Posterior cingulate gyrus (tissue), 11 donors: ENCODE data around the gene ZNF618.

ENCODE experiments used
- DNase-seq, 10 donors: peaks; one replicate each; pipeline versions ENCODE4 v3.0.0 to v3.0.0-alpha.2; 2020 to 2021; ENCODE audit warnings: mixed read lengths in 3 of 10
- intact Hi-C: fragments of 100-400 bp; cut with DNase I; formaldehyde crosslinking; loops from one replicate; pipeline ENCODE4 v1.15.1; 2023

Gene ZNF618

DNA sequence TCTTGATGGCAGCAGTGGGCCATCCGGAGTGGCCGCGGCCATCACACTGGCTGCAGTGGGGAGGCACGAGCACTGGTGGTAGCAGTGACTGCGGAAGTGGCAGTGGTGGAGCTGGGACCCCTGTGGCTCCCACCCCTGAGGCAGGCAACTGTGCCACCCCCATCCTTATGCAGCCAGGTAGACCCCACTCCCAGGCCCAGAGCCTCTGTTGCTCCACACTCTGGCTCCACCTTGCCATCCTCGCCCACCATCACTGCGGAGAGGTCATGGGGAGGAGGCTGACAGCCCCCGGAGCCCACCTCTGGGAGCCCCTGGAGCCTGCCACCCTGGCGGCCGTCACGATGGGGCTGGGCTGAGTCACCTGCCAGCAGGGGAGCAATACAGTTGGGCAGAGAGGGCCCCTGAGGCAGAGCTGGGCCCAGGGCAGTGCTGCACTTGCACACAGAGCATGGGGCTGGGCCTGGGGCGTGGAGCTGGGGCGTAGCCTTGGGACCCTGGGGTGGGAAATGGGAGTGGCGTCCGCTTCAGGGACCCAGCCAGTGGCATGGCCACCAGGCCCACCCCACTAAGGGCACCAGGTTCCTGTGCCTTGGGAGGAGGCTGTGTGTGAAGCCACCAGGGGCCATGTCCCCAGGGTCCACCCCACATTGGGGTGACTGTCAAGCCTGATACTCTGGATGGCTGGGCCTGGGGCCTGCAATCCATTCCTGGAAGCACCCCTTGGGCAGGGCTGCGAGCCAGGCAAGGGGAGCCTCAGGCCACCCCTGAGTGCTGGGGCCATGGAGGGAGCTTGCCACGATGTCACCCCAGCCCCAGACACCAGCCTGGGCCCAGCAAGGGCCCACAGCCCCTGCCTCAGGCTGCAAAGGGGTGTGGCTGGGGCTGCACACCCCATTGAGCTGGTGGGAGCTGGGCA, 194.3 kb downstream of the ZNF618 start:
- DNase-seq: peak in 2 of 10 donors; percentile 50 to 73

GRCh38 chr9:114071197-114071795, 195.2 kb downstream of the ZNF618 start:
- DNase-seq: peak in 2 of 10 donors; percentile 47 to 74
- intact Hi-C loops: no loop called here

More for the DNA sequence above, 194.3 kb downstream of the ZNF618 start:
- intact Hi-C loops: no loop called here

GRCh38 chr9:114072184-114073140, 196.4 kb downstream of the ZNF618 start:
- DNase-seq: peak in 7 of 10 donors; percentile 26 to 86 (median 53)
- intact Hi-C loops: no loop called here

DNA sequence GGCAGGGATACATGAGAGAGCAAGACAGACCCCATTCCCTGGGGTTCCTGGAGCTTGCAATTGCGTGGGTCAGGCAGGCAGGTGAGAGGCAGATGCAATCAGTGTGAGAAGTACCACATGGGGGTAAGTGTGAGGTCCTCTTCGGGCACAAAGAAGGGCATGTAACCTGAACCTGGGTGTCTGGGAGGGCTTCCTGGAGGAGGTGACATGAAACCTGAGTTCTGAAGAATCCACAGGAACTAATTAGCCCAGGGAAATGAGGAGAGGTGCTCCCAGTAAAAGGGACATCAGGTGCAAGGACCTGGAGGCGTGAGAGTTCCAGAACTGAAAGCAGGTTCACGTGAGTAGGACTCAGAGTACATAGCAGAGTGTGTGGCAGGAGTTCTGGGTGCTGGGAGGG, 199.5 kb downstream of the ZNF618 start:
- peak in 1 of 10 donors; percentile 32 for DNase-seq
- intact Hi-C loops: no loop called here

DNA sequence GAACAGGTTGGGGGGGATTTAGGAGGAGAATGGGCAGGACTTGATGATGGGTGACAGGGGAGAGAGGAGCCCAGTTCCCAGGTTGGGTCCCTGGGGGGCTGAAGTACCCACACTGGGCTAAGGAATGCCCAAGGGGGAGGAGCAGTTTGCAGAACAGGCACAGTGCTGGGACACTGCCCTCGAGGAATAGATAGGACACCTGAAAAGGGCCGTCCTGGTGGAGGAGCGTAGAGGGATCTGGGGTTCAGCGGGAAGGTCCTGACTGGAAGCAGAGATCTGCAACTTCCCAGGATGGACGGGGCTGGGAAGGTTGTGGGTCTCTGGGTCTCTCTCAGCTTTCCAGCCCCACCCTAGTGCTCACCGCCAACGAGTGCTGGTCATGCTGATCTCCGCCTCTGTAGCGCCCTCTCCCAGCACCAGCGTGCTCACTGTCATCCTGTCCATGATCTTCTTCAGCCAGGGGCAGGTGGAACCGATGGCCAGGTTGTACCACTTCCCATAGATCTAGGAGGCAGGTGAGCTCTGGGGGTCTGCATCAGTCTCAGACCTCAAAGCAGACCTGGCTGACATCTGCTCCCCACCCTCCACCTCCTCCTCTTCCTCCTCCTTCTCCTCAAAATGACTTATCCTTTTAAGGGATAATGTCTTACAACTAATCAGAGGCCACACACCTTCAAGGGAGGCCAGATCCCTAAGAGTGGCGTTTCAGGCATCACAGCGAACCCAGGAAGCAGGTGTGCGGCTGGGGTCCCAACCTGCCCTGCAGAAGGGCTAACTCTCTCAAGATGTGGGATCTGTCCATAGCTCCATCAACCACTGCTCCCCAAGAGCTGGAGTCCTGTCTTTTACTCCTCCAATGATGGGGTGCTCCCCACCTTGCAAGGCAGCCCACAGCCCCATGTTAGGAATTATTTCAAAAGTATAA, 200.4 kb downstream of the ZNF618 start:
- peak in 2 of 10 donors; percentile 39 to 57 for DNase-seq
- intact Hi-C loops: no loop called here

DNA sequence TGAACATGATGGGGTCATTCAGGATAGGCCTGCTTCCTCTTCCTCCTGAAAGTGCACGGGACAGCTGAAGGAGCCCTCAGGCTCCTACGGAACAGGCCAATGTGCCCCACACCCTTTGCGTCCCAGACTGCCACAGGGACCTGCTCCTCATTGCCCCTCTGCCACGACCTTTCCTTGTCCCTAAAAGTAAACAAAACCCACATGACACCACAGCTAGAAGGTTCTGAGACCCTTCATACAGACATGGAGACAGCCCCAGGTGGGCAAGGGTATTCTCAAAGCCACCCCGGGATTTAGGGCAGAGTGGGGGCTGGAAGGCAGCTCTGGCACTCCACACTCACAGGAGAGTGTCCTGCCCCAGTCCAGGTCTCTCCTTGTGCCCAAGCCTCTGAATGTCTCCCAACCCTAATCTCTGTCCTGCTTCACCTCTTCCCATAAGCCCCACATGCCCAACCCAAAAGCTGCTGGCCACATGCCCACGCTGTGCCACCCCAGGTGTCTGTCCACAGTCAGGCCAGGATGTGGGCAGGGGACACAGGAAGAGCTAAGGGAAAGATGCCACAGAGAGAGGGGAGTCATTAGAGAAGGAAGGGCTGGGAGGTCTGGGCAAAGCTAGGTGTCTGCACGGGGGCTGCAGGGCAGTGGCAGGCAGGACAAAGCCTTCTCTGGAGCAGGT, 201.2 kb downstream of the ZNF618 start:
- peak in 3 of 10 donors; percentile 41 to 60 (median 57) for DNase-seq
- intact Hi-C loops: no loop called here

GRCh38 chr9:114078021-114078780, 202.1 kb downstream of the ZNF618 start, which contains the start of gene AMBP:
Gene AMBP (minus strand): TSS chr9:114078300. CDS start chr9:114078209, 91 bp downstream.
- DNase-seq: peak in 3 of 10 donors; percentile 57 to 71 (median 61)

DNA sequence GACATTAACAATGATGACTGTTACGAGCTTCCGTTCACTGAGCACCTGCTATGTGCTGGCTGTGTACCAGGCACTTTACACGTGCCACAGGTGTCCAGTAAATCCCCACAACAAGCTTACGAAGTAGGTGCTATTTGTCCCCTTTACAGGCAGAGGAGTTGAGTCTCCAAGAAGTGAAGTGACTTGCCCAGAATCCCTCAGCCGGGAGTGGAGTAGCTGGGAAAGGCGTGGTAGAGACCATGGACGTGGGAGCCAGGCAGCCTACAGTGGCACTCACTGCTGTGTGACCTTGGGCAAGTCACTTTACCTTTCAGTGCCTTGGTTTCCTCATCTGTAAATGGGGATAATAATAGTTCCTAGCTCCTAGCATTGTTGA, 202.7 kb downstream of the ZNF618 start:
- intact Hi-C loops: no loop called here
- peak in 1 of 10 donors; percentile 24 for DNase-seq

More at GRCh38 chr9:114078021-114078780, 202.1 kb downstream of the ZNF618 start, which contains the start of gene AMBP:
- intact Hi-C loops: no loop called here

GRCh38 chr9:114080195-114080772, 204.2 kb downstream of the ZNF618 start:
- intact Hi-C loops: no loop called here

DNA sequence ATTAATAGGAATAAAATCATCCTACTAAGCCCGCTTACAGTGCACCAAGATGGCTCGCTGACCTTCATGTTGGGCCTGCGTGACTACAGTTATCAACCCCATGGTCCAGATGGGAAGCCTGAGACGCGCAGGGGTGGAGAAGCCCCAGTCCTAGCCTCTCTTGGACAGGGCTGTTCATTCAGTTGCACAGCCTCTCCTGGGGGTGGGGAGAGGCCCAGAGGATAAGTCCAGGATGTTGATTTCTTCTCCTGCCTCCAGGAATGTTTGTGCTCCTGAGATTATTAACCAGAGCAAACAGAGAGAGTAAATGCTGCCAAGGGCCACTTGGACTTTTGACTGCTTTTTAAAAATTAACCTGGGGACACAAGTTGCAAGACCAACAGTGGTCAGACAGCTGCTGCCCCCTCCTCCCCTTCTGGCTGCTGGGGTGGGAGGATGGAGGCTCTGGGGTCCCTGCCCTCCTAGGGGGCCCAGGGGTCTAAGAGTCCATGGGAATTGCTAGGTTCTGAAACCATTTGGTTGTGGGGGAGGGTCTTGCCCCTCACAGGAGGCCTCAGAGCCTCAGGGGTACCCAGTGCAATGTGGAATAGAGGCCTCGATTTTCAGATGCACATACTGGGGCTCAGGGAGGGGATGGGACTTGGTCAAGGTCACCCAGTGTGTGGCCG, 204.8 kb downstream of the ZNF618 start:
- intact Hi-C loops: no loop called here
- peak in 2 of 10 donors; percentile 42 to 45 for DNase-seq

More at GRCh38 chr9:114080195-114080772, 204.2 kb downstream of the ZNF618 start:
- no peak for DNase-seq

DNA sequence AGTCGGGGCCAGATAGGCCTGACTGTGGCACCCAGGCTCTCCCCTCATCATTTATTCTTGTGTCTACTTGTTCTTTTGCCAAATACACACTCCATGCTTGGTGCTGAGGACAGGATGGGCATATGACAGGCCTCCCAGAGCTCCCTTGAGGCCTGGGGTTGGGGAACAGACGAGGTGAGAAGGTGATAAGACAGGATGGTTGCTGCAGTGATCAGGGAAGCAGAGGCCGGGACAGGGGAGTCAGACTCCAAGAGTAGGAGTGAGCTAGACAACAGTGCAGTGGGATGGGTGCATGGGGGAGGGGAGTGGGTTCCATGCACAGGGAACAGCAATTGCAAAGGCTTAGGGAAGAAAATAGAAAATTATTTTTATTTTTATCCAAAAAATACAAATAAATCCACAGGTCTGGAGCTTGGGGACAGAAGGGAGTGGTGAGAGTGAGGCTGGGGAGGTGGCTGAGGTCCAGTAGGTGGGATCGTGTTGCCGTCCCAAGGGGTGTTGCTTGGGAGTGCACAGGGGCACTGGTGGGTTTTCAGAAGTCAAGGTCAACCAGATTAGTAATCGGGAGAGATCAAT, 205.4 kb downstream of the ZNF618 start:
- peak in 1 of 10 donors; percentile 63 for DNase-seq
- intact Hi-C loops: loop anchor here (1.0 kb wide), 2 partner anchors 210 to 224 kb away; no protein-coding TSS in a partner anchor

DNA sequence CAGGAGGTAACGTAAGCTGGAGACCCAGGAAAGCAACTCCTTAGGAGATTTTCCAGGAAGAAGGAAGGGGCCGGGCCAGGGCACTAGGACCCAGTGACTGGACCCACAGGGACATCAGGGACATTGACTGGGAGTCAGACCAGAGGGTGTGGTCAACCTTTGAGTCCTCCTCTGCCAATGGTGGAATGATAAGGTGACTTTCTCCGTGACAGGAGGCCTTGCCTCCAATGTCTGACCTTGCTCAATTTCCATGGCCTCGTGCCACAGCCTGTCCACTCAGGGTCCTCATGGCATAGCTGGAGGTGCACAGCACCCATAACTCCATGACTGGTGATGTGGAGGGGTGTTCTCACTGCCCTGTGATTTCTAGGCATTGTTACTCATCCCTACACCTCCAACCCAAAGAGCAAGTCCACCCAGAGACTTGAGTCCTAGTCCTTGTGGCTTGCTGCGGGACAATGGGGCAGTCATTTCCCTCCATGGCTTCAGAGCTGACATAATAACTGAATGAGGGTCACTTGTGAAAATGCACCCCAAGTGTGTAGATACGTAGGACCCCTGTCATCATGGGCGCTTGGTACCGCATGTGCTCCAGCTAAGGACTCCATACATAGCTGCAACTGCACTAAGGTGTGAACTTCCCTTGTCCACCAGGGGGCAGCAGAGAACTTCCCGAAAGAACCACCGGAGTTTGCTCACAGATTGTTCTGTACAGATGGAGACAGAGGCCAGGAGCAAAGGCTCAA, 206.1 kb downstream of the ZNF618 start:
- intact Hi-C loops: loop anchor here (1.0 kb wide), 2 partner anchors 209 to 223 kb away; no protein-coding TSS in a partner anchor

DNA sequence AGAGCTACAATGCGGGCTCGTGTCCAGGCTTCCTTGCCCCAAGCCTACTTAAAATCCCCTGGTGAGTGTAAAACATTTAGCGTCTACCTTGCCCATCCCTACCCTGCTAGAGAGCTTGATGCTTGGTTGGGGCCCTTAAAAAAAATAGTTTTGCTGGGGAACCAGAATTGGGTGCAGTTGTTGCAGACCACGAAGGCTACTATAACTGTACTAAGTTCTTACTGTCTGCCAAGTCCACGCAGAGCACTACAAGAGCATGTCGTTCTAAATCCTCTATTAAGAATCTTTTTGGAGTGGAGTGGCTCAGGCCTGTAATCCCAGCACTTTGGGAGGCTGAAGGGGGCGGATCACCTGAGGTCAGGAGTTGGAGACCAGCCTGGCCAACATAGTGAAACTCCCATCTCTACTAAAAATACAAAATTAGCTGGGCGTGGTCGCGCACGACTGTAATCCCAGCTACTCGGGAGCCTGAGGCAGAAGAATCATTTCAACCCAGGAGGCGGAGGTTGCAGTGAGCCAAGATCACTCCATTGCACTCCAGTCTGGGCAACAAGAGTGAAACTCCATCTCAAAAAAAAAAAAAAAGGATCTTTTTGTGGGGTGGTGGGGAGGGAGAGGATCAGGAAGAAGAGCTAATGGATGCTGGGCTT, 206.8 kb downstream of the ZNF618 start:
- intact Hi-C loops: loop anchor here (1.0 kb wide), 3 partner anchors 188 to 222 kb away; no protein-coding TSS in a partner anchor
- DNase-seq: peak in 1 of 10 donors; percentile 24

More for the DNA sequence above, 206.1 kb downstream of the ZNF618 start:
- DNase-seq: peak; percentile 69 to 97 (median 93)

DNA sequence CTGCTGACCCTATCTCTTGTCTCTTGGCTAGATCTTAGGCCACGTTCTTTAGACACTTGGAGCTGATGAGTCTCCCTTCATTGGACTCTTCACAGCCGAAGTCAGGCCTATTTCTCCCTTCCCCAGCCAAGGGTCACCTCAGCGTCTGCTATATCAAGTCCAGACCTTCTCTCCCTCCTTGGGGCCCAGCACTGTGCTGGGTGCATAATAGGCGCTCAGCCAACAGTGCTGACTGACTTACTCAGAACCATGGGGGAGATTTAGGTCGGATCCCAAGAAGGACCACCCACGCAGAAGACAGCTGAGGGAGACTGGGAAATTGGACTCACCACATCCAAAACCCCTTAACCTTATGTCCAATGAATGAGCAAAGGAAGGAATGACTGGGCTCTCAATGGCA, 207.6 kb downstream of the ZNF618 start:
- intact Hi-C loops: loop anchor here (1.0 kb wide), 1 partner anchor 188 kb away; no protein-coding TSS in a partner anchor
- DNase-seq: peak in 1 of 10 donors; percentile 42
